ENCODE data around the gene CCDC9. TPM values are rescaled to one million over a fixed set of nuclear protein-coding genes. Genes with fewer than 3 reads are reported as not detected.

The CCDC9 gene
- total and polyA plus RNA-seq, 4 donors, result 17.5 to 44.5 (median 34.5) TPM

GRCh38 chr19:47229676-47230053, 26.7 kb upstream of the CCDC9 start:
- peak overlapping the region in 1 of 2 donors; percentile 99 for H3K27ac ChIP-seq (ENCODE audit: low read depth in 1 of 2, low read length in 1 of 2)
- no peaks in the 10 kb centered on the region for H3K9me3 ChIP-seq (ENCODE audit: control insufficient read depth in 4 of 4, insufficient read depth in 3 of 4, low read length in 3 of 4)
- WGBS, 2 donors, result 4 to 11% methylated on average over 9 of the region's 9 CpGs
- H3K9ac ChIP-seq (ENCODE audit: insufficient read depth in 1 of 2, low read length in 2 of 2), result no peak overlapping the region
- DNase-seq (no peak), ATAC-seq (ENCODE audit: insufficient read depth, low FRiP score) (no peak)
- H3K4me1 ChIP-seq (ENCODE audit: control insufficient read depth in 5 of 5, insufficient read depth in 5 of 5, low read length in 5 of 5), result peaks cover 0 to 29% (median 11%) of the 10 kb centered on the region in 5 donors
- peak overlapping the region; percentile 81 for H3K4me3 ChIP-seq
- peaks cover 0 to 22% (median 13%) of the 10 kb centered on the region in 3 donors for H3K27me3 ChIP-seq (ENCODE audit: control insufficient read depth in 3 of 3, insufficient read depth in 3 of 3, low read length in 2 of 3)
- no peaks in the 10 kb centered on the region for H3K36me3 ChIP-seq (ENCODE audit: control insufficient read depth in 4 of 4, insufficient read depth in 4 of 4, low read length in 4 of 4)
- TF ChIP-seq CTCF (IDR thresholded peaks at IDR 0.05; ENCODE audit: control extremely low read depth, extremely low read depth), result no peak

- H3K27me3 ChIP-seq (ENCODE audit: control insufficient read depth in 3 of 3, insufficient read depth in 3 of 3, low read length in 2 of 3), result peaks cover 0 to 22% (median 13%) of the 10 kb centered on the region in 3 donors
- 1 to 2% methylated on average over 61 to 84 of the region's 84 CpGs for WGBS, 2 donors
- ATAC-seq (ENCODE audit: insufficient read depth, low FRiP score) (no peak), DNase-seq (peak in 1 of 3 donors; percentile 58)
- H3K9me3 ChIP-seq (ENCODE audit: control insufficient read depth in 4 of 4, insufficient read depth in 3 of 4, low read length in 3 of 4), result no peaks in the 10 kb centered on the region
- peak overlapping the region; percentile 81 for H3K4me3 ChIP-seq
- H3K9ac ChIP-seq (ENCODE audit: insufficient read depth in 1 of 2, low read length in 2 of 2), result no peak overlapping the region
- peaks cover 0 to 29% (median 11%) of the 10 kb centered on the region in 5 donors for H3K4me1 ChIP-seq (ENCODE audit: control insufficient read depth in 5 of 5, insufficient read depth in 5 of 5, low read length in 5 of 5)
- no peaks in the 10 kb centered on the region for H3K36me3 ChIP-seq (ENCODE audit: control insufficient read depth in 4 of 4, insufficient read depth in 4 of 4, low read length in 4 of 4)
- TF ChIP-seq CTCF (IDR thresholded peaks at IDR 0.05; ENCODE audit: control extremely low read depth, extremely low read depth), result peak; percentile 36
- H3K27ac ChIP-seq (ENCODE audit: low read depth in 1 of 2, low read length in 1 of 2), result peak overlapping the region; percentile 80 to 99
Measured at GRCh38 chr19:47230054-47230920, 26.0 kb upstream of the CCDC9 start.

GRCh38 chr19:47230921-47231214, 25.5 kb upstream of the CCDC9 start, which contains the start of gene BBC3:
BBC3 (minus strand) TSS chr19:47231199; CDS start chr19:47228431, 2,768 bp downstream.
- Histone ChIP-seq H3K4me3 (peak within 1 kb of the TSS; percentile 81), H3K9ac (ENCODE audit: insufficient read depth in 1 of 2, low read length in 2 of 2) (peak within 1 kb of the TSS in 1 of 2 donors; percentile 83), H3K4me1 (ENCODE audit: control insufficient read depth in 5 of 5, insufficient read depth in 5 of 5, low read length in 5 of 5) (peaks cover 0 to 26% (median 11%) of the 10 kb centered on the region in 5 donors), H3K27ac (ENCODE audit: low read depth in 1 of 2, low read length in 1 of 2) (peak within 1 kb of the TSS; percentile 80 to 99), H3K36me3 (ENCODE audit: control insufficient read depth in 4 of 4, insufficient read depth in 4 of 4, low read length in 4 of 4) (no peaks in the 10 kb centered on the region), H3K9me3 (ENCODE audit: control insufficient read depth in 4 of 4, insufficient read depth in 3 of 4, low read length in 3 of 4) (no peaks in the 10 kb centered on the region), H3K27me3 (ENCODE audit: control insufficient read depth in 3 of 3, insufficient read depth in 3 of 3, low read length in 2 of 3) (peaks cover 0 to 22% (median 13%) of the 10 kb centered on the region in 3 donors)
- DNase-seq (no peak), ATAC-seq (ENCODE audit: insufficient read depth, low FRiP score) (no peak)
- WGBS, 2 donors, result 1% methylated on average over 28 to 43 of the region's 43 CpGs
- TF ChIP-seq CTCF (IDR thresholded peaks at IDR 0.05; ENCODE audit: control extremely low read depth, extremely low read depth), result no peak

All from lung (tissue), 12 donors.